Measurements from ENCODE around the gene HEXIM2.
"Not testable (repeated sequence)": the region's sequence is repeated elsewhere in the genome, so short reads cannot be mapped to it uniquely, and the experiment has no call there.

HEXIM2 gene

GRCh38 chr17:45120558-45120957, 41.1 kb upstream of the HEXIM2 start:
- no peak overlapping the region for H3K27ac Mint-ChIP-seq (ENCODE audit: low read depth)
- H3K36me3 Mint-ChIP-seq (ENCODE audit: insufficient read depth): peaks cover 2% of the 10 kb centered on the region
- ATAC-seq (replicated peaks; ENCODE audit: extremely low read depth, poor library complexity, severe bottlenecking): no peak
- H3K9me3 Mint-ChIP-seq: no peaks in the 10 kb centered on the region
- no peaks in the 10 kb centered on the region for H3K4me1 Mint-ChIP-seq
- no peak overlapping the region for H3K4me3 Mint-ChIP-seq
- no peak for DNase-seq (ENCODE audit: low spot score in 2 of 2)
- H3K27me3 Mint-ChIP-seq: no peaks in the 10 kb centered on the region

- Mint-ChIP-seq H3K27ac (ENCODE audit: low read depth) (no peak overlapping the region), H3K27me3 (no peaks in the 10 kb centered on the region), H3K36me3 (ENCODE audit: insufficient read depth) (peaks cover 2% of the 10 kb centered on the region), H3K4me3 (no peak overlapping the region), H3K4me1 (no peaks in the 10 kb centered on the region), H3K9me3 (no peaks in the 10 kb centered on the region)
- DNase-seq (ENCODE audit: low spot score in 2 of 2) (no peak), ATAC-seq (replicated peaks; ENCODE audit: extremely low read depth, poor library complexity, severe bottlenecking) (no peak)
Measured at GRCh38 chr17:45121055-45121454, 40.6 kb upstream of the HEXIM2 start.

- Mint-ChIP-seq H3K27me3 (no peaks in the 10 kb centered on the region), H3K9me3 (no peaks in the 10 kb centered on the region), H3K27ac (ENCODE audit: low read depth) (no peak overlapping the region), H3K4me3 (no peak overlapping the region), H3K4me1 (no peaks in the 10 kb centered on the region), H3K36me3 (ENCODE audit: insufficient read depth) (peaks cover 2% of the 10 kb centered on the region)
- ATAC-seq (replicated peaks; ENCODE audit: extremely low read depth, poor library complexity, severe bottlenecking): no peak
- no peak for DNase-seq (ENCODE audit: low spot score in 2 of 2)
Measured at GRCh38 chr17:45123076-45123770, 38.5 kb upstream of the HEXIM2 start.

- H3K4me1 Mint-ChIP-seq: no peaks in the 10 kb centered on the region
- no peak overlapping the region for H3K27ac Mint-ChIP-seq (ENCODE audit: low read depth)
- H3K9me3 Mint-ChIP-seq: no peaks in the 10 kb centered on the region
- no peak overlapping the region for H3K4me3 Mint-ChIP-seq
- H3K36me3 Mint-ChIP-seq (ENCODE audit: insufficient read depth): peaks cover 2% of the 10 kb centered on the region
- DNase-seq (ENCODE audit: low spot score in 2 of 2): no peak
- no peaks in the 10 kb centered on the region for H3K27me3 Mint-ChIP-seq
- no peak for ATAC-seq (replicated peaks; ENCODE audit: extremely low read depth, poor library complexity, severe bottlenecking)
Measured at GRCh38 chr17:45123930-45124796, 37.5 kb upstream of the HEXIM2 start.

GRCh38 chr17:45124797-45125122, 36.9 kb upstream of the HEXIM2 start:
- not testable (repeated sequence) for H3K27ac Mint-ChIP-seq (ENCODE audit: low read depth); H3K4me1 Mint-ChIP-seq; H3K36me3 Mint-ChIP-seq (ENCODE audit: insufficient read depth); H3K9me3 Mint-ChIP-seq; H3K4me3 Mint-ChIP-seq; DNase-seq (ENCODE audit: low spot score in 2 of 2); ATAC-seq (replicated peaks; ENCODE audit: extremely low read depth, poor library complexity, severe bottlenecking); H3K27me3 Mint-ChIP-seq

- Mint-ChIP-seq H3K27ac (ENCODE audit: low read depth) (no peak overlapping the region), H3K4me3 (no peak overlapping the region), H3K36me3 (ENCODE audit: insufficient read depth) (no peaks in the 10 kb centered on the region), H3K27me3 (no peaks in the 10 kb centered on the region), H3K9me3 (no peaks in the 10 kb centered on the region), H3K4me1 (no peaks in the 10 kb centered on the region)
- ATAC-seq (replicated peaks; ENCODE audit: extremely low read depth, poor library complexity, severe bottlenecking): no peak
- no peak for DNase-seq (ENCODE audit: low spot score in 2 of 2)
Measured at GRCh38 chr17:45125509-45125908, 36.2 kb upstream of the HEXIM2 start.

GRCh38 chr17:45127207-45127547, 34.5 kb upstream of the HEXIM2 start:
- Mint-ChIP-seq H3K9me3 (no peaks in the 10 kb centered on the region), H3K36me3 (ENCODE audit: insufficient read depth) (peaks cover 3% of the 10 kb centered on the region), H3K27ac (ENCODE audit: low read depth) (no peak overlapping the region), H3K4me3 (no peak overlapping the region), H3K4me1 (no peaks in the 10 kb centered on the region), H3K27me3 (no peaks in the 10 kb centered on the region)
- ATAC-seq (replicated peaks; ENCODE audit: extremely low read depth, poor library complexity, severe bottlenecking) (no peak), DNase-seq (ENCODE audit: low spot score in 2 of 2) (no peak)

GRCh38 chr17:45127548-45128300, 34.0 kb upstream of the HEXIM2 start:
- Mint-ChIP-seq H3K4me3 (no peak overlapping the region), H3K27me3 (no peaks in the 10 kb centered on the region), H3K36me3 (ENCODE audit: insufficient read depth) (peaks cover 4% of the 10 kb centered on the region), H3K27ac (ENCODE audit: low read depth) (no peak overlapping the region), H3K9me3 (no peaks in the 10 kb centered on the region), H3K4me1 (no peaks in the 10 kb centered on the region)
- ATAC-seq (replicated peaks; ENCODE audit: extremely low read depth, poor library complexity, severe bottlenecking) (no peak), DNase-seq (ENCODE audit: low spot score in 2 of 2) (no peak)

- no peak overlapping the region for H3K27ac Mint-ChIP-seq (ENCODE audit: low read depth)
- no peaks in the 10 kb centered on the region for H3K27me3 Mint-ChIP-seq
- peaks cover 5% of the 10 kb centered on the region for H3K36me3 Mint-ChIP-seq (ENCODE audit: insufficient read depth)
- DNase-seq (ENCODE audit: low spot score in 2 of 2) (no peak), ATAC-seq (replicated peaks; ENCODE audit: extremely low read depth, poor library complexity, severe bottlenecking) (no peak)
- H3K9me3 Mint-ChIP-seq: no peaks in the 10 kb centered on the region
- no peak overlapping the region for H3K4me3 Mint-ChIP-seq
- no peaks in the 10 kb centered on the region for H3K4me1 Mint-ChIP-seq
Measured at GRCh38 chr17:45128331-45128730, 33.3 kb upstream of the HEXIM2 start.

- no peak overlapping the region for H3K4me3 Mint-ChIP-seq
- no peak for ATAC-seq (replicated peaks; ENCODE audit: extremely low read depth, poor library complexity, severe bottlenecking)
- no peaks in the 10 kb centered on the region for H3K9me3 Mint-ChIP-seq
- peaks cover 5% of the 10 kb centered on the region for H3K4me1 Mint-ChIP-seq
- peaks cover 5% of the 10 kb centered on the region for H3K36me3 Mint-ChIP-seq (ENCODE audit: insufficient read depth)
- no peak for DNase-seq (ENCODE audit: low spot score in 2 of 2)
- H3K27me3 Mint-ChIP-seq: no peaks in the 10 kb centered on the region
- no peak overlapping the region for H3K27ac Mint-ChIP-seq (ENCODE audit: low read depth)
Measured at GRCh38 chr17:45128989-45129388, 32.7 kb upstream of the HEXIM2 start.

- H3K4me3 Mint-ChIP-seq: no peak overlapping the region
- no peaks in the 10 kb centered on the region for H3K27me3 Mint-ChIP-seq
- ATAC-seq (replicated peaks; ENCODE audit: extremely low read depth, poor library complexity, severe bottlenecking) (no peak), DNase-seq (ENCODE audit: low spot score in 2 of 2) (no peak)
- peaks cover 5% of the 10 kb centered on the region for H3K36me3 Mint-ChIP-seq (ENCODE audit: insufficient read depth)
- H3K9me3 Mint-ChIP-seq: no peaks in the 10 kb centered on the region
- H3K27ac Mint-ChIP-seq (ENCODE audit: low read depth): no peak overlapping the region
- peaks cover 5% of the 10 kb centered on the region for H3K4me1 Mint-ChIP-seq
Measured at GRCh38 chr17:45129426-45129939, 32.2 kb upstream of the HEXIM2 start.

GRCh38 chr17:45129940-45130680, 31.6 kb upstream of the HEXIM2 start:
- H3K27ac Mint-ChIP-seq (ENCODE audit: low read depth): peak overlapping the region; percentile 23
- H3K4me1 Mint-ChIP-seq: peaks cover 5% of the 10 kb centered on the region
- peaks cover 5% of the 10 kb centered on the region for H3K36me3 Mint-ChIP-seq (ENCODE audit: insufficient read depth)
- H3K27me3 Mint-ChIP-seq: no peaks in the 10 kb centered on the region
- DNase-seq (ENCODE audit: low spot score in 2 of 2): no peak
- H3K4me3 Mint-ChIP-seq: no peak overlapping the region
- no peak for ATAC-seq (replicated peaks; ENCODE audit: extremely low read depth, poor library complexity, severe bottlenecking)
- H3K9me3 Mint-ChIP-seq: no peaks in the 10 kb centered on the region
